WTC11 (cell line): ENCODE results near the gene STT3A. TPM values are rescaled to one million over a fixed set of nuclear protein-coding genes. Genes with fewer than 3 reads are reported as not detected.

ENCODE experiments used
- ATAC-seq: fragments of 200-7000 bp; cut with Tn5 transposase; 2 replicates; pipeline ENCODE4 v1.10.0; 2021; ENCODE audit warnings: mild to moderate bottlenecking, moderate library complexity
- CTCF ChIA-PET: fragments of 300-600 bp; sonication (Branson Sonifier 250); formaldehyde crosslinking; loops from one replicate; lab custom pipeline; 2021; ENCODE audit warnings: antibody characterized with exemption; lab: Charles Lee
- POLR2A ChIA-PET: fragments of 350-600 bp; sonication (Branson Sonifier 250); formaldehyde crosslinking; loops from one replicate; lab custom pipeline; 2021; ENCODE audit warnings: antibody characterized with exemption; lab: Charles Lee
- DNase-seq: peaks from one replicate; pipeline ENCODE4 v3.0.0; 2021; ENCODE audit warnings: low spot score
- H3K27ac Mint-ChIP-seq: 2 replicates; pipeline ENCODE4 v1.8.0; 2021; ENCODE audit warnings: mixed read lengths
- H3K27me3 Mint-ChIP-seq: 2 replicates; pipeline ENCODE4 v1.8.0; 2021; ENCODE audit warnings: low read depth, mild to moderate bottlenecking, moderate library complexity, mixed read lengths
- H3K36me3 Mint-ChIP-seq: 2 replicates; pipeline ENCODE4 v1.8.0; 2021; ENCODE audit warnings: mixed read lengths
- H3K4me1 Mint-ChIP-seq: 2 replicates; pipeline ENCODE4 v1.8.0; 2022; ENCODE audit warnings: mixed read lengths
- H3K4me3 Mint-ChIP-seq: 2 replicates; pipeline ENCODE4 v1.8.0; 2021; ENCODE audit warnings: mild to moderate bottlenecking, moderate library complexity, mixed read lengths
- H3K9me3 Mint-ChIP-seq: 2 replicates; pipeline ENCODE4 v1.8.0; 2021; ENCODE audit warnings: mixed read lengths
- AFF4 ChIP-seq: sonication (generic); formaldehyde crosslinking; IDR thresholded peaks from 2 replicates; pipeline ENCODE4 v1.8.1; 2023; ENCODE audit warnings: mild to moderate bottlenecking, missing genetic modification reagents, borderline replicate concordance
- CREM ChIP-seq: sonication (generic); formaldehyde crosslinking; IDR thresholded peaks from 2 replicates; pipeline ENCODE4 v1.8.1; 2022; ENCODE audit warnings: mild to moderate bottlenecking, missing genetic modification reagents, moderate library complexity
- E2F4 ChIP-seq: sonication (generic); formaldehyde crosslinking; IDR thresholded peaks from 2 replicates; pipeline ENCODE4 v1.8.1; 2022; ENCODE audit warnings: low read depth, mild to moderate bottlenecking, moderate library complexity, missing genetic modification reagents, borderline replicate concordance
- FOXK1 ChIP-seq: sonication (generic); formaldehyde crosslinking; IDR thresholded peaks from 2 replicates; pipeline ENCODE4 v1.8.0; 2022; ENCODE audit warnings: mild to moderate bottlenecking, moderate library complexity, missing genetic modification reagents
- GRHL2 ChIP-seq: fragments of 250-450 bp; sonication (Bioruptor Pico); IDR thresholded peaks from 2 replicates; pipeline ENCODE4 v1.8.0; 2022; ENCODE audit warnings: mild to moderate bottlenecking, moderate library complexity; ENCODE audit not compliant: insufficient replicate concordance, severe bottlenecking
- GTF2I ChIP-seq: fragments of 250-450 bp; sonication (Bioruptor Pico); conservative IDR thresholded peaks from 2 replicates; pipeline ENCODE4 v1.4.0; 2021; ENCODE audit warnings: mild to moderate bottlenecking
- IRF2 ChIP-seq: sonication (generic); formaldehyde crosslinking; IDR thresholded peaks from 2 replicates; pipeline ENCODE4 v1.8.0; 2022; ENCODE audit warnings: low read depth, missing genetic modification reagents, borderline replicate concordance
- JUN ChIP-seq: sonication (generic); formaldehyde crosslinking; IDR thresholded peaks from 2 replicates; pipeline ENCODE4 v1.8.0; 2023; ENCODE audit warnings: mild to moderate bottlenecking, missing genetic modification reagents
- MXD4 ChIP-seq: fragments of 250-450 bp; sonication (Bioruptor Pico); IDR thresholded peaks from 2 replicates; pipeline ENCODE4 v1.8.0; 2021; ENCODE audit warnings: mild to moderate bottlenecking, moderate library complexity, borderline replicate concordance
- MYBL2 ChIP-seq: sonication (generic); formaldehyde crosslinking; IDR thresholded peaks from 2 replicates; pipeline ENCODE4 v1.8.1; 2023; ENCODE audit warnings: mild to moderate bottlenecking, moderate library complexity, missing genetic modification reagents
- NR3C1 ChIP-seq: sonication (generic); formaldehyde crosslinking; conservative IDR thresholded peaks from 2 replicates; pipeline ENCODE4 v1.8.1; 2023; ENCODE audit warnings: low read depth, mild to moderate bottlenecking, missing genetic modification reagents
- OVOL2 ChIP-seq: fragments of 250-450 bp; sonication (Bioruptor Pico); IDR thresholded peaks from 2 replicates; pipeline ENCODE4 v1.9.0; 2021; ENCODE audit warnings: mild to moderate bottlenecking, borderline replicate concordance
- RORB ChIP-seq: fragments of 250-450 bp; sonication (Bioruptor Pico); IDR thresholded peaks from 2 replicates; pipeline ENCODE4 v1.9.0; 2021; ENCODE audit warnings: mild to moderate bottlenecking
- ZNF121 ChIP-seq: sonication (generic); formaldehyde crosslinking; IDR thresholded peaks from 2 replicates; pipeline ENCODE4 v1.8.0; 2023; ENCODE audit warnings: missing genetic modification reagents
- ZNF219 ChIP-seq: sonication (generic); formaldehyde crosslinking; IDR thresholded peaks from 2 replicates; pipeline ENCODE4 v1.8.0; 2023; ENCODE audit warnings: missing genetic modification reagents, mild to moderate bottlenecking, borderline replicate concordance
- ZNF232 ChIP-seq: sonication (generic); formaldehyde crosslinking; IDR thresholded peaks from 2 replicates; pipeline ENCODE4 v1.8.0; 2022; ENCODE audit warnings: mild to moderate bottlenecking, missing genetic modification reagents
- ZNF263 ChIP-seq: sonication (generic); formaldehyde crosslinking; IDR thresholded peaks from 2 replicates; pipeline ENCODE4 v1.8.1; 2022; ENCODE audit warnings: low read depth, mild to moderate bottlenecking, moderate library complexity, missing genetic modification reagents
- ZNF281 ChIP-seq: sonication (generic); formaldehyde crosslinking; IDR thresholded peaks from 2 replicates; pipeline ENCODE4 v1.8.0; 2023; ENCODE audit warnings: mild to moderate bottlenecking, missing genetic modification reagents
- ZNF416 ChIP-seq: fragments of 250-450 bp; sonication (Bioruptor Pico); IDR thresholded peaks from 2 replicates; pipeline ENCODE4 v1.9.0; 2021; ENCODE audit warnings: mild to moderate bottlenecking, inconsistent platforms
- total RNA-seq: library from RNA; stranded (reverse); gene quantifications from 3 replicates; pipeline ENCODE4 v1.2.3, GENCODE V29; 2021
- TF ChIP-seq, protein P1 (sequence below): fragments of 250-450 bp; sonication (Bioruptor Pico); IDR thresholded peaks from 2 replicates; pipeline ENCODE4 v1.9.0; 2021; ENCODE audit warnings: mild to moderate bottlenecking
- TF ChIP-seq, protein P2 (sequence below): sonication (generic); formaldehyde crosslinking; IDR thresholded peaks from 2 replicates; pipeline ENCODE4 v1.8.1; 2023; ENCODE audit warnings: mild to moderate bottlenecking, missing genetic modification reagents, moderate library complexity
- TF ChIP-seq, protein P3 (sequence below): sonication (generic); formaldehyde crosslinking; IDR thresholded peaks from 2 replicates; pipeline ENCODE4 v1.8.1; 2023; ENCODE audit warnings: mild to moderate bottlenecking, missing genetic modification reagents

STT3A gene
- total RNA-seq, 1 experiment from 2014 or later: 144 TPM

- no peak for TF ChIP-seq IRF2 (CRISPR knock-in tag)
Measured at GRCh38 chr11:125663910-125664309, 71.3 kb downstream of the STT3A start (continued).

GRCh38 chr11:125667151-125667550, 74.5 kb downstream of the STT3A start:
- no peak overlapping the region for H3K27ac Mint-ChIP-seq
- POLR2A ChIA-PET: no interaction called here
- H3K36me3 Mint-ChIP-seq: peaks cover 56% of the 10 kb centered on the region
- no peak overlapping the region for H3K4me3 Mint-ChIP-seq
- CTCF ChIA-PET: no interaction called here
- no peak for ATAC-seq
- no peaks in the 10 kb centered on the region for H3K27me3 Mint-ChIP-seq
- TF ChIP-seq, protein P1, sequence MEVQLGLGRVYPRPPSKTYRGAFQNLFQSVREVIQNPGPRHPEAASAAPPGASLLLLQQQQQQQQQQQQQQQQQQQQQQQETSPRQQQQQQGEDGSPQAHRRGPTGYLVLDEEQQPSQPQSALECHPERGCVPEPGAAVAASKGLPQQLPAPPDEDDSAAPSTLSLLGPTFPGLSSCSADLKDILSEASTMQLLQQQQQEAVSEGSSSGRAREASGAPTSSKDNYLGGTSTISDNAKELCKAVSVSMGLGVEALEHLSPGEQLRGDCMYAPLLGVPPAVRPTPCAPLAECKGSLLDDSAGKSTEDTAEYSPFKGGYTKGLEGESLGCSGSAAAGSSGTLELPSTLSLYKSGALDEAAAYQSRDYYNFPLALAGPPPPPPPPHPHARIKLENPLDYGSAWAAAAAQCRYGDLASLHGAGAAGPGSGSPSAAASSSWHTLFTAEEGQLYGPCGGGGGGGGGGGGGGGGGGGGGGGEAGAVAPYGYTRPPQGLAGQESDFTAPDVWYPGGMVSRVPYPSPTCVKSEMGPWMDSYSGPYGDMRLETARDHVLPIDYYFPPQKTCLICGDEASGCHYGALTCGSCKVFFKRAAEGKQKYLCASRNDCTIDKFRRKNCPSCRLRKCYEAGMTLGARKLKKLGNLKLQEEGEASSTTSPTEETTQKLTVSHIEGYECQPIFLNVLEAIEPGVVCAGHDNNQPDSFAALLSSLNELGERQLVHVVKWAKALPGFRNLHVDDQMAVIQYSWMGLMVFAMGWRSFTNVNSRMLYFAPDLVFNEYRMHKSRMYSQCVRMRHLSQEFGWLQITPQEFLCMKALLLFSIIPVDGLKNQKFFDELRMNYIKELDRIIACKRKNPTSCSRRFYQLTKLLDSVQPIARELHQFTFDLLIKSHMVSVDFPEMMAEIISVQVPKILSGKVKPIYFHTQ (CRISPR knock-in tag): no peak
- TF ChIP-seq ZNF281 (CRISPR knock-in tag) (no peak), CREM (CRISPR knock-in tag) (no peak), FOXK1 (CRISPR knock-in tag) (no peak)
- TF ChIP-seq, all 79 proteins: peak for 0
- no peaks in the 10 kb centered on the region for H3K4me1 Mint-ChIP-seq
- DNase-seq: no peak
- peaks cover 32% of the 10 kb centered on the region for H3K9me3 Mint-ChIP-seq

- ChIA-PET POLR2A (no interaction called here), CTCF (interaction anchor here (1.5 kb wide), 1 partner anchor 9 kb away, joined by 4 read pairs; no protein-coding TSS in a partner anchor)
- Mint-ChIP-seq H3K27ac (no peak overlapping the region), H3K9me3 (peaks cover 18% of the 10 kb centered on the region), H3K4me3 (no peak overlapping the region), H3K4me1 (no peaks in the 10 kb centered on the region), H3K36me3 (peaks cover 33% of the 10 kb centered on the region), H3K27me3 (no peaks in the 10 kb centered on the region)
- no peak for ATAC-seq
- DNase-seq: no peak
- TF ChIP-seq, protein P2, sequence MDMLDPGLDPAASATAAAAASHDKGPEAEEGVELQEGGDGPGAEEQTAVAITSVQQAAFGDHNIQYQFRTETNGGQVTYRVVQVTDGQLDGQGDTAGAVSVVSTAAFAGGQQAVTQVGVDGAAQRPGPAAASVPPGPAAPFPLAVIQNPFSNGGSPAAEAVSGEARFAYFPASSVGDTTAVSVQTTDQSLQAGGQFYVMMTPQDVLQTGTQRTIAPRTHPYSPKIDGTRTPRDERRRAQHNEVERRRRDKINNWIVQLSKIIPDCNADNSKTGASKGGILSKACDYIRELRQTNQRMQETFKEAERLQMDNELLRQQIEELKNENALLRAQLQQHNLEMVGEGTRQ: no peak
- TF ChIP-seq E2F4: no peak
- no peak for TF ChIP-seq NR3C1
- TF ChIP-seq ZNF416: no peak
- no peak for TF ChIP-seq GRHL2 (CRISPR knock-in tag)
- no peak for TF ChIP-seq ZNF121
- TF ChIP-seq ZNF219: no peak
- no peak for TF ChIP-seq JUN
- no peak for TF ChIP-seq ZNF263 (CRISPR knock-in tag)
- TF ChIP-seq, protein P3, sequence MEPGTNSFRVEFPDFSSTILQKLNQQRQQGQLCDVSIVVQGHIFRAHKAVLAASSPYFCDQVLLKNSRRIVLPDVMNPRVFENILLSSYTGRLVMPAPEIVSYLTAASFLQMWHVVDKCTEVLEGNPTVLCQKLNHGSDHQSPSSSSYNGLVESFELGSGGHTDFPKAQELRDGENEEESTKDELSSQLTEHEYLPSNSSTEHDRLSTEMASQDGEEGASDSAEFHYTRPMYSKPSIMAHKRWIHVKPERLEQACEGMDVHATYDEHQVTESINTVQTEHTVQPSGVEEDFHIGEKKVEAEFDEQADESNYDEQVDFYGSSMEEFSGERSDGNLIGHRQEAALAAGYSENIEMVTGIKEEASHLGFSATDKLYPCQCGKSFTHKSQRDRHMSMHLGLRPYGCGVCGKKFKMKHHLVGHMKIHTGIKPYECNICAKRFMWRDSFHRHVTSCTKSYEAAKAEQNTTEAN: no peak
- no peak for TF ChIP-seq RORB (CRISPR knock-in tag)
- no peak for TF ChIP-seq GTF2I (CRISPR knock-in tag)
- no peak for TF ChIP-seq MYBL2 (CRISPR knock-in tag)
- TF ChIP-seq OVOL2: no peak
- TF ChIP-seq AFF4 (CRISPR knock-in tag): no peak
- TF ChIP-seq MXD4 (CRISPR knock-in tag): no peak
- no peak for TF ChIP-seq ZNF232 (CRISPR knock-in tag)
Measured at GRCh38 chr11:125670172-125670571, 77.5 kb downstream of the STT3A start.
